Measurements from ENCODE around the gene AFF3. TPM values are rescaled to one million over a fixed set of nuclear protein-coding genes. Genes with fewer than 3 reads are reported as not detected.

Gene AFF3
- total RNA-seq, 1 experiment from 2014 or later, result not detected

DNA sequence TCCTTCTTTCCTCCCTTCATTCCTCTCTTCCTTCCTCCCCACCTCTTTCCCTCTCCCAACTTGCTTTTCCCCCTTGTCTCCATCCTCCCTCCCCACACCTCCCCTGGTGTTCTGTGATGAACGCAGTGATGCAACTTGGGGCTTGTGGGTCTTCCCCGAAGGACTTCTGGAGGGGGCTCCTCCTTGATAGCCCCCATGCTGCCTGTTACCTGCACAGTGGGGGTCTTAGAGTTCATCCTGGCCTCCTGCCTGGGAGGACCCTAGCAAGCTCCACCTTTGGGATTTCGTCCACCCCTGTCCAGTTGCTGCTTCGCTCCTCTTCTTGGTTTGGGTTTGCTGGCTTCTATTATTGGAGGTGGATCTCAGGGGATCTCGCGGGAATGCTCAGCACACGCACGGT is 43.7 kb upstream of the AFF3 start:
- POLR2A ChIA-PET (ENCODE audit: unreplicated experiment), result no interaction called here
- TF ChIP-seq, protein P1, sequence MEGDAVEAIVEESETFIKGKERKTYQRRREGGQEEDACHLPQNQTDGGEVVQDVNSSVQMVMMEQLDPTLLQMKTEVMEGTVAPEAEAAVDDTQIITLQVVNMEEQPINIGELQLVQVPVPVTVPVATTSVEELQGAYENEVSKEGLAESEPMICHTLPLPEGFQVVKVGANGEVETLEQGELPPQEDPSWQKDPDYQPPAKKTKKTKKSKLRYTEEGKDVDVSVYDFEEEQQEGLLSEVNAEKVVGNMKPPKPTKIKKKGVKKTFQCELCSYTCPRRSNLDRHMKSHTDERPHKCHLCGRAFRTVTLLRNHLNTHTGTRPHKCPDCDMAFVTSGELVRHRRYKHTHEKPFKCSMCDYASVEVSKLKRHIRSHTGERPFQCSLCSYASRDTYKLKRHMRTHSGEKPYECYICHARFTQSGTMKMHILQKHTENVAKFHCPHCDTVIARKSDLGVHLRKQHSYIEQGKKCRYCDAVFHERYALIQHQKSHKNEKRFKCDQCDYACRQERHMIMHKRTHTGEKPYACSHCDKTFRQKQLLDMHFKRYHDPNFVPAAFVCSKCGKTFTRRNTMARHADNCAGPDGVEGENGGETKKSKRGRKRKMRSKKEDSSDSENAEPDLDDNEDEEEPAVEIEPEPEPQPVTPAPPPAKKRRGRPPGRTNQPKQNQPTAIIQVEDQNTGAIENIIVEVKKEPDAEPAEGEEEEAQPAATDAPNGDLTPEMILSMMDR (conservative IDR thresholded peaks at IDR 0.05), result no peak
- TF ChIP-seq EZH2 (IDR thresholded peaks at IDR 0.05; ENCODE audit: low read depth), result no peak
- CTCF ChIA-PET, result no interaction called here
- intact Hi-C loops (cut with micrococcal nuclease; ENCODE audit: unreplicated experiment), result no loop called here
- Histone ChIP-seq H4K20me1 (ENCODE audit: insufficient read depth) (no peaks in the 10 kb centered on the region), H3K79me2 (ENCODE audit: low read depth) (no peaks in the 10 kb centered on the region), H2AFZ (no peak overlapping the region), H3K4me2 (no peak overlapping the region), H3K9me3 (ENCODE audit: insufficient read depth, low read depth) (no peaks in the 10 kb centered on the region), H3K4me1 (replicated peaks; ENCODE audit: insufficient read depth) (no peaks in the 10 kb centered on the region), H3K4me3 (no peak overlapping the region), H3K27me3 (ENCODE audit: insufficient read depth, low read depth) (peaks cover 92% of the 10 kb centered on the region), H3K27ac (no peak overlapping the region), H3K36me3 (ENCODE audit: low read depth) (no peaks in the 10 kb centered on the region), H3K9me2 (ENCODE audit: insufficient read depth) (no peaks in the 10 kb centered on the region), H3F3A (ENCODE audit: insufficient read depth, low read depth) (no peaks in the 10 kb centered on the region)
- peak in 1 of 2 experiments; percentile 15 for DNase-seq
- BruUV-seq (replicated peaks), result no TSS peak

DNA sequence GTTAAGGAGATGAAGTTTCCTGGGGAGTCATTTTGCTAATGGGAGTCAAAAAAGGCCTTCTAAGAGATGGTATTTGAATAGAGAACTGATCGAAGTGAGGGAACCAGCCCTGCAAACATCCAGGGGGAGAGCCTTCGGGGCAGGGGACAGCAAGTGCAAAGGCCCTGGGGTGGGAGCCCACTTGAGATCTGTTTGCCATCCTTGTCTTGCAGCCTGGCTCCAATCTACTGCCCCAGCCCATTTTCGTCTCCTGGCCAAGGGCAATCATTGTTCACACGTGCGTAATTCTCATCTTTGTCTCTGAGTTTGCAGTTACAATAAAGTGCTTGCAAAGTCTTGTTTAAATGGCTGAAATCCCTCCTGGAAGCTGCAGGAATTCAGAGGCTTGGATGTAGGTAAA is 43.1 kb upstream of the AFF3 start:
- ChIA-PET POLR2A (ENCODE audit: unreplicated experiment) (no interaction called here), CTCF (no interaction called here)
- no peak overlapping the region for H3K27ac ChIP-seq
- BruUV-seq (replicated peaks), result no TSS peak
- no peaks in the 10 kb centered on the region for H3K79me2 ChIP-seq (ENCODE audit: low read depth)
- no peaks in the 10 kb centered on the region for H3K36me3 ChIP-seq (ENCODE audit: low read depth)
- no peaks in the 10 kb centered on the region for H3F3A ChIP-seq (ENCODE audit: insufficient read depth, low read depth)
- intact Hi-C loops (cut with micrococcal nuclease; ENCODE audit: unreplicated experiment), result no loop called here
- H3K9me2 ChIP-seq (ENCODE audit: insufficient read depth), result no peaks in the 10 kb centered on the region
- peak in 1 of 2 experiments; percentile 8 for DNase-seq
- peaks cover 93% of the 10 kb centered on the region for H3K27me3 ChIP-seq (ENCODE audit: insufficient read depth, low read depth)
- TF ChIP-seq EZH2 (IDR thresholded peaks at IDR 0.05; ENCODE audit: low read depth), result no peak
- TF ChIP-seq, protein P1 (conservative IDR thresholded peaks at IDR 0.05), result no peak
- no peaks in the 10 kb centered on the region for H3K9me3 ChIP-seq (ENCODE audit: insufficient read depth, low read depth)
- no peak overlapping the region for H3K4me2 ChIP-seq
- no peak overlapping the region for H3K4me3 ChIP-seq
- no peaks in the 10 kb centered on the region for H3K4me1 ChIP-seq (replicated peaks; ENCODE audit: insufficient read depth)
- no peaks in the 10 kb centered on the region for H4K20me1 ChIP-seq (ENCODE audit: insufficient read depth)
- no peak overlapping the region for H2AFZ ChIP-seq

DNA sequence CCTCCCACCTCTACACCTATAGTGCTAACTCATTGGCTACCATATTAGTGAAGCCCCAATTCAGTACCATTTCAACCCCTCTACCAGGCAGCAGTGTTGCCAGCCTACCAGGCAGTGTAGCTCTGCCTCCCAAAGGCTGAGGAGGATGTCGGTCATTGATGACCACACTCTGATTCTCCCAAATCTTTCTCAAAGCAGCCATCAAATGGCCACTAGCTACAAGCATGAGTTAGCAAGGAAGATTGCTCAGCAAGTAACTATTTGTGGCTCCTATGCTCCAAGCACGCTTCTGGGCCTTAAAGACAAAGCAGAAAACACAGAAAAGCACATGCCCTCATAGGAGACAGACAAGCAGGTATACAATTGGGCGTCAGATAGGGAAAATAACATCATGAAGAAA is 42.7 kb upstream of the AFF3 start:
- DNase-seq, result peak in 1 of 2 experiments; percentile 11
- intact Hi-C loops (cut with micrococcal nuclease; ENCODE audit: unreplicated experiment), result no loop called here
- Histone ChIP-seq H3K4me1 (replicated peaks; ENCODE audit: insufficient read depth) (no peaks in the 10 kb centered on the region), H3K36me3 (ENCODE audit: low read depth) (no peaks in the 10 kb centered on the region), H3K9me3 (ENCODE audit: insufficient read depth, low read depth) (no peaks in the 10 kb centered on the region), H3K9me2 (ENCODE audit: insufficient read depth) (no peaks in the 10 kb centered on the region), H3K27ac (no peak overlapping the region), H3F3A (ENCODE audit: insufficient read depth, low read depth) (no peaks in the 10 kb centered on the region), H3K4me2 (no peak overlapping the region), H3K27me3 (ENCODE audit: insufficient read depth, low read depth) (peaks cover 93% of the 10 kb centered on the region), H4K20me1 (ENCODE audit: insufficient read depth) (no peaks in the 10 kb centered on the region), H2AFZ (no peak overlapping the region), H3K79me2 (ENCODE audit: low read depth) (no peaks in the 10 kb centered on the region), H3K4me3 (no peak overlapping the region)
- no peak for TF ChIP-seq EZH2 (IDR thresholded peaks at IDR 0.05; ENCODE audit: low read depth)
- TF ChIP-seq, protein P1 (conservative IDR thresholded peaks at IDR 0.05), result no peak
- no TSS peak for BruUV-seq (replicated peaks)
- ChIA-PET POLR2A (ENCODE audit: unreplicated experiment) (no interaction called here), CTCF (no interaction called here)

All from PC-9 (cell line).